ENCODE measurements around the gene SLC13A3. TPM values are rescaled to one million over a fixed set of nuclear protein-coding genes. Genes with fewer than 3 reads are reported as not detected.

The SLC13A3 gene
- total RNA-seq, result 18.8 to 19.7 TPM (median 19.3 TPM) in 3 replicates

GRCh38 chr20:46651091-46651962, at the start of gene SLC13A3:
SLC13A3 (minus strand) TSS chr20:46651459; CDS start chr20:46651421, 38 bp downstream.
- Mint-ChIP-seq H3K4me3 (peak within 1 kb of the TSS; percentile 62), H3K27ac (peak within 1 kb of the TSS; percentile 21), H3K9me3 (no peaks in the 10 kb centered on the region), H3K27me3 (ENCODE audit: low read depth) (peaks cover 40% of the 10 kb centered on the region), H3K4me1 (peaks cover 3% of the 10 kb centered on the region), H3K36me3 (no peaks in the 10 kb centered on the region)
- no peak for DNase-seq (ENCODE audit: low spot score in 2 of 2, unreplicated experiment in 2 of 2)
- TF ChIP-seq CTCF (IDR thresholded peaks at IDR 0.05; ENCODE audit: unreplicated experiment), result no peak

- Mint-ChIP-seq H3K27me3 (ENCODE audit: low read depth) (peaks cover 2% of the 10 kb centered on the region), H3K4me3 (no peak overlapping the region), H3K36me3 (no peaks in the 10 kb centered on the region), H3K9me3 (no peaks in the 10 kb centered on the region), H3K27ac (no peak overlapping the region), H3K4me1 (peaks cover 5% of the 10 kb centered on the region)
- no peak for TF ChIP-seq CTCF (IDR thresholded peaks at IDR 0.05; ENCODE audit: unreplicated experiment)
- DNase-seq (ENCODE audit: low spot score in 2 of 2, unreplicated experiment in 2 of 2), result no peak
Measured at GRCh38 chr20:46701057-46701456, 49.8 kb upstream of the SLC13A3 start.

GRCh38 chr20:46700481-46700880, 49.2 kb upstream of the SLC13A3 start:
- no peaks in the 10 kb centered on the region for H3K9me3 Mint-ChIP-seq
- TF ChIP-seq CTCF (IDR thresholded peaks at IDR 0.05; ENCODE audit: unreplicated experiment), result no peak
- H3K4me3 Mint-ChIP-seq, result no peak overlapping the region
- DNase-seq (ENCODE audit: low spot score in 2 of 2, unreplicated experiment in 2 of 2), result no peak
- H3K4me1 Mint-ChIP-seq, result peaks cover 10% of the 10 kb centered on the region
- no peak overlapping the region for H3K27ac Mint-ChIP-seq
- peaks cover 2% of the 10 kb centered on the region for H3K27me3 Mint-ChIP-seq (ENCODE audit: low read depth)
- H3K36me3 Mint-ChIP-seq, result no peaks in the 10 kb centered on the region

GRCh38 chr20:46699651-46700359, 48.5 kb upstream of the SLC13A3 start:
- no peak for DNase-seq (ENCODE audit: low spot score in 2 of 2, unreplicated experiment in 2 of 2)
- H3K9me3 Mint-ChIP-seq, result no peaks in the 10 kb centered on the region
- peaks cover 2% of the 10 kb centered on the region for H3K27me3 Mint-ChIP-seq (ENCODE audit: low read depth)
- no peak overlapping the region for H3K4me3 Mint-ChIP-seq
- no peak for TF ChIP-seq CTCF (IDR thresholded peaks at IDR 0.05; ENCODE audit: unreplicated experiment)
- H3K36me3 Mint-ChIP-seq, result no peaks in the 10 kb centered on the region
- peaks cover 12% of the 10 kb centered on the region for H3K4me1 Mint-ChIP-seq
- no peak overlapping the region for H3K27ac Mint-ChIP-seq

GRCh38 chr20:46698788-46699187, 47.5 kb upstream of the SLC13A3 start:
- H3K36me3 Mint-ChIP-seq, result no peaks in the 10 kb centered on the region
- H3K27me3 Mint-ChIP-seq (ENCODE audit: low read depth), result peaks cover 2% of the 10 kb centered on the region
- no peak overlapping the region for H3K27ac Mint-ChIP-seq
- no peak for DNase-seq (ENCODE audit: low spot score in 2 of 2, unreplicated experiment in 2 of 2)
- H3K4me1 Mint-ChIP-seq, result peaks cover 12% of the 10 kb centered on the region
- H3K4me3 Mint-ChIP-seq, result no peak overlapping the region
- no peaks in the 10 kb centered on the region for H3K9me3 Mint-ChIP-seq
- TF ChIP-seq CTCF (IDR thresholded peaks at IDR 0.05; ENCODE audit: unreplicated experiment), result no peak
